WTC11 (cell line): ENCODE results near the gene USF1.

ENCODE experiments used
- EMX1 ChIP-seq: fragments of 250-450 bp; sonication (Bioruptor Pico); IDR thresholded peaks from 2 replicates; pipeline ENCODE4 v1.8.0; 2021; ENCODE audit warnings: mild to moderate bottlenecking
- ZNF671 ChIP-seq: fragments of 250-450 bp; sonication (Bioruptor Pico); IDR thresholded peaks from 2 replicates; pipeline ENCODE4 v1.8.0; 2021; ENCODE audit warnings: mild to moderate bottlenecking
- TF ChIP-seq, protein P1 (sequence below): sonication (generic); formaldehyde crosslinking; IDR thresholded peaks from 2 replicates; pipeline ENCODE4 v1.8.0; 2022; ENCODE audit warnings: mild to moderate bottlenecking, missing genetic modification reagents
- TF ChIP-seq, protein P2 (sequence below): sonication (generic); formaldehyde crosslinking; IDR thresholded peaks from 2 replicates; pipeline ENCODE4 v1.8.0; 2022; ENCODE audit warnings: mild to moderate bottlenecking, missing genetic modification reagents
- TF ChIP-seq, protein P3 (sequence below): sonication (generic); formaldehyde crosslinking; IDR thresholded peaks from 2 replicates; pipeline ENCODE4 v1.8.1; 2023; ENCODE audit warnings: mild to moderate bottlenecking, missing genetic modification reagents
- TF ChIP-seq, protein P4 (sequence below): fragments of 200-600 bp; IDR thresholded peaks from 2 replicates; pipeline ENCODE4 v1.8.0; 2022; ENCODE audit warnings: antibody characterized with exemption
- TF ChIP-seq, protein P5 (sequence below): sonication (generic); formaldehyde crosslinking; IDR thresholded peaks from 2 replicates; pipeline ENCODE4 v1.8.1; 2023; ENCODE audit warnings: mild to moderate bottlenecking, missing genetic modification reagents, moderate library complexity
- TF ChIP-seq, protein P6 (sequence below): sonication (generic); formaldehyde crosslinking; conservative IDR thresholded peaks from 2 replicates; pipeline ENCODE4 v1.8.1; 2023; ENCODE audit warnings: mild to moderate bottlenecking, low read depth, missing genetic modification reagents, moderate library complexity

DNA sequence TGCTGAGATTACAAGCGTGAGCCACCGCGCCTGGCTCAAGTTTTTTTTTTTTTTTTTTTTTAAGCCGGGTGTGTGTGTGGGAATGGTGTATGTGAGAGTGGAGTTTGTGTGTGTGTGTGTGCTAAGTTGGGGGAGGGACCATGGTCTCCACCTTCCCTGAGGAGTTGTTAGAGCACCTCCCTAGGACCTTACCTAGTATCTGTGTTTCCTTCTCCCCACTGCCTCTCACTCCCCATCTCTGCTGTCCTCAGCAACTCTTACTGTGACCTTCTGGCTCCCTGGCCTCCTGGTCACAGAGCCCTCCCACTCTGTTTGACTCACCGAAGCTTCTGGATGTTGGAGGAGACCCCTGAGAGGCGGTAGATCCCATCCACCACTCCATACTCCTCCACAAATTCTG, 13.5 kb upstream of the USF1 start:
- TF ChIP-seq, protein P1, sequence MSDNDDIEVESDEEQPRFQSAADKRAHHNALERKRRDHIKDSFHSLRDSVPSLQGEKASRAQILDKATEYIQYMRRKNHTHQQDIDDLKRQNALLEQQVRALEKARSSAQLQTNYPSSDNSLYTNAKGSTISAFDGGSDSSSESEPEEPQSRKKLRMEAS = no peak
- TF ChIP-seq EMX1 (CRISPR knock-in tag) (no peak), ZNF671 (no peak)
- TF ChIP-seq, protein P2, sequence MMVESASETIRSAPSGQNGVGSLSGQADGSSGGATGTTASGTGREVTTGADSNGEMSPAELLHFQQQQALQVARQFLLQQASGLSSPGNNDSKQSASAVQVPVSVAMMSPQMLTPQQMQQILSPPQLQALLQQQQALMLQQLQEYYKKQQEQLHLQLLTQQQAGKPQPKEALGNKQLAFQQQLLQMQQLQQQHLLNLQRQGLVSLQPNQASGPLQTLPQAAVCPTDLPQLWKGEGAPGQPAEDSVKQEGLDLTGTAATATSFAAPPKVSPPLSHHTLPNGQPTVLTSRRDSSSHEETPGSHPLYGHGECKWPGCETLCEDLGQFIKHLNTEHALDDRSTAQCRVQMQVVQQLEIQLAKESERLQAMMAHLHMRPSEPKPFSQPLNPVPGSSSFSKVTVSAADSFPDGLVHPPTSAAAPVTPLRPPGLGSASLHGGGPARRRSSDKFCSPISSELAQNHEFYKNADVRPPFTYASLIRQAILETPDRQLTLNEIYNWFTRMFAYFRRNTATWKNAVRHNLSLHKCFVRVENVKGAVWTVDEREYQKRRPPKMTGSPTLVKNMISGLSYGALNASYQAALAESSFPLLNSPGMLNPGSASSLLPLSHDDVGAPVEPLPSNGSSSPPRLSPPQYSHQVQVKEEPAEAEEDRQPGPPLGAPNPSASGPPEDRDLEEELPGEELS (CRISPR knock-in tag) = no peak
- TF ChIP-seq, protein P3, sequence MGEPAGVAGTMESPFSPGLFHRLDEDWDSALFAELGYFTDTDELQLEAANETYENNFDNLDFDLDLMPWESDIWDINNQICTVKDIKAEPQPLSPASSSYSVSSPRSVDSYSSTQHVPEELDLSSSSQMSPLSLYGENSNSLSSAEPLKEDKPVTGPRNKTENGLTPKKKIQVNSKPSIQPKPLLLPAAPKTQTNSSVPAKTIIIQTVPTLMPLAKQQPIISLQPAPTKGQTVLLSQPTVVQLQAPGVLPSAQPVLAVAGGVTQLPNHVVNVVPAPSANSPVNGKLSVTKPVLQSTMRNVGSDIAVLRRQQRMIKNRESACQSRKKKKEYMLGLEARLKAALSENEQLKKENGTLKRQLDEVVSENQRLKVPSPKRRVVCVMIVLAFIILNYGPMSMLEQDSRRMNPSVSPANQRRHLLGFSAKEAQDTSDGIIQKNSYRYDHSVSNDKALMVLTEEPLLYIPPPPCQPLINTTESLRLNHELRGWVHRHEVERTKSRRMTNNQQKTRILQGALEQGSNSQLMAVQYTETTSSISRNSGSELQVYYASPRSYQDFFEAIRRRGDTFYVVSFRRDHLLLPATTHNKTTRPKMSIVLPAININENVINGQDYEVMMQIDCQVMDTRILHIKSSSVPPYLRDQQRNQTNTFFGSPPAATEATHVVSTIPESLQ (CRISPR knock-in tag) = no peak
- TF ChIP-seq, protein P4, sequence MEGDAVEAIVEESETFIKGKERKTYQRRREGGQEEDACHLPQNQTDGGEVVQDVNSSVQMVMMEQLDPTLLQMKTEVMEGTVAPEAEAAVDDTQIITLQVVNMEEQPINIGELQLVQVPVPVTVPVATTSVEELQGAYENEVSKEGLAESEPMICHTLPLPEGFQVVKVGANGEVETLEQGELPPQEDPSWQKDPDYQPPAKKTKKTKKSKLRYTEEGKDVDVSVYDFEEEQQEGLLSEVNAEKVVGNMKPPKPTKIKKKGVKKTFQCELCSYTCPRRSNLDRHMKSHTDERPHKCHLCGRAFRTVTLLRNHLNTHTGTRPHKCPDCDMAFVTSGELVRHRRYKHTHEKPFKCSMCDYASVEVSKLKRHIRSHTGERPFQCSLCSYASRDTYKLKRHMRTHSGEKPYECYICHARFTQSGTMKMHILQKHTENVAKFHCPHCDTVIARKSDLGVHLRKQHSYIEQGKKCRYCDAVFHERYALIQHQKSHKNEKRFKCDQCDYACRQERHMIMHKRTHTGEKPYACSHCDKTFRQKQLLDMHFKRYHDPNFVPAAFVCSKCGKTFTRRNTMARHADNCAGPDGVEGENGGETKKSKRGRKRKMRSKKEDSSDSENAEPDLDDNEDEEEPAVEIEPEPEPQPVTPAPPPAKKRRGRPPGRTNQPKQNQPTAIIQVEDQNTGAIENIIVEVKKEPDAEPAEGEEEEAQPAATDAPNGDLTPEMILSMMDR = no peak
- TF ChIP-seq, protein P5, sequence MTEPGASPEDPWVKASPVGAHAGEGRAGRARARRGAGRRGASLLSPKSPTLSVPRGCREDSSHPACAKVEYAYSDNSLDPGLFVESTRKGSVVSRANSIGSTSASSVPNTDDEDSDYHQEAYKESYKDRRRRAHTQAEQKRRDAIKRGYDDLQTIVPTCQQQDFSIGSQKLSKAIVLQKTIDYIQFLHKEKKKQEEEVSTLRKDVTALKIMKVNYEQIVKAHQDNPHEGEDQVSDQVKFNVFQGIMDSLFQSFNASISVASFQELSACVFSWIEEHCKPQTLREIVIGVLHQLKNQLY (CRISPR knock-in tag) = no peak
- TF ChIP-seq, protein P6, sequence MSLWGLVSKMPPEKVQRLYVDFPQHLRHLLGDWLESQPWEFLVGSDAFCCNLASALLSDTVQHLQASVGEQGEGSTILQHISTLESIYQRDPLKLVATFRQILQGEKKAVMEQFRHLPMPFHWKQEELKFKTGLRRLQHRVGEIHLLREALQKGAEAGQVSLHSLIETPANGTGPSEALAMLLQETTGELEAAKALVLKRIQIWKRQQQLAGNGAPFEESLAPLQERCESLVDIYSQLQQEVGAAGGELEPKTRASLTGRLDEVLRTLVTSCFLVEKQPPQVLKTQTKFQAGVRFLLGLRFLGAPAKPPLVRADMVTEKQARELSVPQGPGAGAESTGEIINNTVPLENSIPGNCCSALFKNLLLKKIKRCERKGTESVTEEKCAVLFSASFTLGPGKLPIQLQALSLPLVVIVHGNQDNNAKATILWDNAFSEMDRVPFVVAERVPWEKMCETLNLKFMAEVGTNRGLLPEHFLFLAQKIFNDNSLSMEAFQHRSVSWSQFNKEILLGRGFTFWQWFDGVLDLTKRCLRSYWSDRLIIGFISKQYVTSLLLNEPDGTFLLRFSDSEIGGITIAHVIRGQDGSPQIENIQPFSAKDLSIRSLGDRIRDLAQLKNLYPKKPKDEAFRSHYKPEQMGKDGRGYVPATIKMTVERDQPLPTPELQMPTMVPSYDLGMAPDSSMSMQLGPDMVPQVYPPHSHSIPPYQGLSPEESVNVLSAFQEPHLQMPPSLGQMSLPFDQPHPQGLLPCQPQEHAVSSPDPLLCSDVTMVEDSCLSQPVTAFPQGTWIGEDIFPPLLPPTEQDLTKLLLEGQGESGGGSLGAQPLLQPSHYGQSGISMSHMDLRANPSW = no peak
